ENCODE results near the gene KRT5. TPM values are rescaled to one million over a fixed set of nuclear protein-coding genes. Genes with fewer than 3 reads are reported as not detected.

The KRT5 gene
- polyA plus RNA-seq, 1 experiment: not detected

- no peak overlapping the region for H3K4me3 ChIP-seq (ENCODE audit: low read depth, low read length)
- no peak for DNase-seq (ENCODE audit: low read depth)
- ChIA-PET CTCF (no interaction called here), POLR2A (no interaction called here)
- H3K36me3 ChIP-seq (ENCODE audit: control insufficient read depth, insufficient read depth, low read length): no peaks in the 10 kb centered on the region
- peaks cover 21% of the 10 kb centered on the region for H3K27me3 ChIP-seq (ENCODE audit: control insufficient read depth, insufficient read depth, low read length)
- TF ChIP-seq CTCF (IDR thresholded peaks at IDR 0.05; ENCODE audit: insufficient read depth, low read depth, low read length): no peak
These were observed 849 bp downstream of the KRT5 start for GRCh38 chr12:52519387-52519703.

GRCh38 chr12:52518574-52519386 lies 1.4 kb downstream of the KRT5 start:
- no peak for TF ChIP-seq CTCF (IDR thresholded peaks at IDR 0.05; ENCODE audit: insufficient read depth, low read depth, low read length)
- H3K36me3 ChIP-seq (ENCODE audit: control insufficient read depth, insufficient read depth, low read length): no peaks in the 10 kb centered on the region

GRCh38 chr12:52517888-52518287 lies 2.3 kb downstream of the KRT5 start:
- no peak for DNase-seq (ENCODE audit: low read depth)
- Histone ChIP-seq H3K27me3 (ENCODE audit: control insufficient read depth, insufficient read depth, low read length) (peaks cover 17% of the 10 kb centered on the region), H3K4me3 (ENCODE audit: low read depth, low read length) (no peak overlapping the region), H3K36me3 (ENCODE audit: control insufficient read depth, insufficient read depth, low read length) (no peaks in the 10 kb centered on the region)
- ChIA-PET CTCF (interaction anchor here (1.3 to 2.1 kb wide), 3 partner anchors 10 to 145 kb away, joined by 5 to 6 read pairs (median 6); no protein-coding TSS in a partner anchor), POLR2A (no interaction called here)
- no peak for TF ChIP-seq CTCF (IDR thresholded peaks at IDR 0.05; ENCODE audit: insufficient read depth, low read depth, low read length)

More at GRCh38 chr12:52518574-52519386, 1.4 kb downstream of the KRT5 start:
- peaks cover 17% of the 10 kb centered on the region for H3K27me3 ChIP-seq (ENCODE audit: control insufficient read depth, insufficient read depth, low read length)
- no peak for DNase-seq (ENCODE audit: low read depth)
- POLR2A ChIA-PET: no interaction called here
- no peak overlapping the region for H3K4me3 ChIP-seq (ENCODE audit: low read depth, low read length)
- CTCF ChIA-PET: interaction anchor here (2.1 kb wide), 1 partner anchor 11 kb away, joined by 6 read pairs; no protein-coding TSS in a partner anchor

DNA sequence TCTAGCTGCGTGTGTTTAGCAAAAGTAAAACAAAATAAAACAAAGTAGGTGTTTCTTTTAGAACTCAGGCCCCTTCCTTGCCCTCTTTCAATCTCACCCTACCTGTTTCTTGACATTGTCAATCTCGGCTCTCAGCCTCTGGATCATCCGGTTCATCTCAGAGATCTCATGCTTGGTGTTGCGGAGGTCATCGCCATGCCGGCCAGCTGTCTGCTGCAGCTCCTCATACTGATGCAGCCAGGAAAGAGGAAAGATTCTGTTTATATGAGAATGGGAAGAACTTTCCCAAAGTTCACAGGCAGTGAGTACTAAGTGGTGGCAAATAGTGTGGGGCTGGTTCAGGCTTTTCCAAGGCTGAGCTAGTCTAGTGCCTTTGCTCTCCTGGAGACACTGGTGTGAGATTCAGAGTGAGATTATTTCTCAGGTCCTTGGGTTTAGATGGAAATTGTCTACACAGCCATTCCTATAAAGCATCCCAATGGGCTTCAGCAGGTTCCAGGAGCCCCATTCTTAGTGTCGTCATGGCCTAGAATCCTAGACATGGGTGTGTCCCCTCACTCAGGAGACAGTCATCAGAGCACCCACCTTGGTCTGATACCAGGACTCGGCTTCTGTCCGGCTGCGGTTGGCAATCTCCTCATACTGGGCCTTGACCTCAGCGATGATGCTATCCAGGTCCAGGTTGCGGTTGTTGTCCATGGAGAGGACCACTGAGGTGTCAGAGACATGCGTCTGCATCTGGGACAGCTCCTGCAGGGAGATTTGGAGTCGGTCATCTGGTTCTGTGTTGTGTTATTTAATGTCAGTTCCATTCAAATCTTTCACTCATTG lies 3.0 kb downstream of the KRT5 start:
- Histone ChIP-seq H3K27me3 (ENCODE audit: control insufficient read depth, insufficient read depth, low read length) (peaks cover 12% of the 10 kb centered on the region), H3K36me3 (ENCODE audit: control insufficient read depth, insufficient read depth, low read length) (no peaks in the 10 kb centered on the region), H3K4me3 (ENCODE audit: low read depth, low read length) (no peak overlapping the region)
- DNase-seq (ENCODE audit: low read depth): no peak
- ChIA-PET POLR2A (no interaction called here), CTCF (interaction anchor here (1.1 to 2.4 kb wide), 6 partner anchors 10 to 368 kb away, joined by 3 to 11 read pairs (median 6); no protein-coding TSS in a partner anchor)
- no peak for TF ChIP-seq CTCF (IDR thresholded peaks at IDR 0.05; ENCODE audit: insufficient read depth, low read depth, low read length)
